Measurements from ENCODE around the gene SLIT3. TPM values are rescaled to one million over a fixed set of nuclear protein-coding genes. Genes with fewer than 3 reads are reported as not detected.

Gene SLIT3
- total and polyA plus RNA-seq, 2 experiments from 2014 or later, result 0.59 to 0.71 TPM

GRCh38 chr5:168728546-168729211 is 572.3 kb downstream of the SLIT3 start:
- no peaks in the 10 kb centered on the region for H3K36me3 Mint-ChIP-seq (ENCODE audit: low read depth)
- Histone ChIP-seq H3K36me3 (ENCODE audit: insufficient read depth) (no peaks in the 10 kb centered on the region), H3K4me2 (no peak overlapping the region), H2AFZ (no peak overlapping the region), H3K4me3 (no peak overlapping the region), H3K27ac (ENCODE audit: low read depth) (no peak overlapping the region), H3F3A (replicated peaks; ENCODE audit: low read depth) (no peaks in the 10 kb centered on the region), H3K4me1 (ENCODE audit: insufficient read depth) (no peaks in the 10 kb centered on the region), H4K20me1 (replicated peaks; ENCODE audit: insufficient read depth) (no peaks in the 10 kb centered on the region), H3K9me2 (ENCODE audit: insufficient read depth) (0 out of 2 replicates have a peak, but pooled peaks cover 8% of the 10 kb centered on the region), H3K79me2 (replicated peaks; ENCODE audit: insufficient read depth) (no peaks in the 10 kb centered on the region), H3K27me3 (ENCODE audit: insufficient read depth) (no peaks in the 10 kb centered on the region)
- peaks cover 3% of the 10 kb centered on the region; the same call in 1 of the 3 replicates for H3K9me3 Mint-ChIP-seq
- no peak for ATAC-seq
- peaks cover 3% of the 10 kb centered on the region for H3K27me3 Mint-ChIP-seq (ENCODE audit: insufficient read depth, low read depth, poor library complexity)
- H3K4me3 Mint-ChIP-seq, result no peak overlapping the region
- no peak for DNase-seq (ENCODE audit: low spot score)
- H3K4me1 Mint-ChIP-seq, result peaks cover 12% of the 10 kb centered on the region
- TF ChIP-seq NANOG (IDR thresholded peaks at IDR 0.05; ENCODE audit: borderline replicate concordance), result no peak
- TF ChIP-seq EZH2phosphoT487 (IDR thresholded peaks at IDR 0.05; ENCODE audit: unreplicated experiment), result no peak
- TF ChIP-seq ZNF114 (CRISPR knock-in tag; IDR thresholded peaks at IDR 0.05), result no peak
- TF ChIP-seq, protein P1, sequence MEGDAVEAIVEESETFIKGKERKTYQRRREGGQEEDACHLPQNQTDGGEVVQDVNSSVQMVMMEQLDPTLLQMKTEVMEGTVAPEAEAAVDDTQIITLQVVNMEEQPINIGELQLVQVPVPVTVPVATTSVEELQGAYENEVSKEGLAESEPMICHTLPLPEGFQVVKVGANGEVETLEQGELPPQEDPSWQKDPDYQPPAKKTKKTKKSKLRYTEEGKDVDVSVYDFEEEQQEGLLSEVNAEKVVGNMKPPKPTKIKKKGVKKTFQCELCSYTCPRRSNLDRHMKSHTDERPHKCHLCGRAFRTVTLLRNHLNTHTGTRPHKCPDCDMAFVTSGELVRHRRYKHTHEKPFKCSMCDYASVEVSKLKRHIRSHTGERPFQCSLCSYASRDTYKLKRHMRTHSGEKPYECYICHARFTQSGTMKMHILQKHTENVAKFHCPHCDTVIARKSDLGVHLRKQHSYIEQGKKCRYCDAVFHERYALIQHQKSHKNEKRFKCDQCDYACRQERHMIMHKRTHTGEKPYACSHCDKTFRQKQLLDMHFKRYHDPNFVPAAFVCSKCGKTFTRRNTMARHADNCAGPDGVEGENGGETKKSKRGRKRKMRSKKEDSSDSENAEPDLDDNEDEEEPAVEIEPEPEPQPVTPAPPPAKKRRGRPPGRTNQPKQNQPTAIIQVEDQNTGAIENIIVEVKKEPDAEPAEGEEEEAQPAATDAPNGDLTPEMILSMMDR (conservative IDR thresholded peaks at IDR 0.05; ENCODE audit: low read depth in 2 of 2), result no peak
- TF ChIP-seq, protein P2, sequence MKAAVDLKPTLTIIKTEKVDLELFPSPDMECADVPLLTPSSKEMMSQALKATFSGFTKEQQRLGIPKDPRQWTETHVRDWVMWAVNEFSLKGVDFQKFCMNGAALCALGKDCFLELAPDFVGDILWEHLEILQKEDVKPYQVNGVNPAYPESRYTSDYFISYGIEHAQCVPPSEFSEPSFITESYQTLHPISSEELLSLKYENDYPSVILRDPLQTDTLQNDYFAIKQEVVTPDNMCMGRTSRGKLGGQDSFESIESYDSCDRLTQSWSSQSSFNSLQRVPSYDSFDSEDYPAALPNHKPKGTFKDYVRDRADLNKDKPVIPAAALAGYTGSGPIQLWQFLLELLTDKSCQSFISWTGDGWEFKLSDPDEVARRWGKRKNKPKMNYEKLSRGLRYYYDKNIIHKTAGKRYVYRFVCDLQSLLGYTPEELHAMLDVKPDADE (IDR thresholded peaks at IDR 0.05), result no peak
- TF ChIP-seq STAT1 (IDR thresholded peaks at IDR 0.05; ENCODE audit: unreplicated experiment), result no peak
- no peak for TF ChIP-seq CREB1 (CRISPR knock-in tag; IDR thresholded peaks at IDR 0.05; ENCODE audit: low read depth)
- TF ChIP-seq, protein P3, sequence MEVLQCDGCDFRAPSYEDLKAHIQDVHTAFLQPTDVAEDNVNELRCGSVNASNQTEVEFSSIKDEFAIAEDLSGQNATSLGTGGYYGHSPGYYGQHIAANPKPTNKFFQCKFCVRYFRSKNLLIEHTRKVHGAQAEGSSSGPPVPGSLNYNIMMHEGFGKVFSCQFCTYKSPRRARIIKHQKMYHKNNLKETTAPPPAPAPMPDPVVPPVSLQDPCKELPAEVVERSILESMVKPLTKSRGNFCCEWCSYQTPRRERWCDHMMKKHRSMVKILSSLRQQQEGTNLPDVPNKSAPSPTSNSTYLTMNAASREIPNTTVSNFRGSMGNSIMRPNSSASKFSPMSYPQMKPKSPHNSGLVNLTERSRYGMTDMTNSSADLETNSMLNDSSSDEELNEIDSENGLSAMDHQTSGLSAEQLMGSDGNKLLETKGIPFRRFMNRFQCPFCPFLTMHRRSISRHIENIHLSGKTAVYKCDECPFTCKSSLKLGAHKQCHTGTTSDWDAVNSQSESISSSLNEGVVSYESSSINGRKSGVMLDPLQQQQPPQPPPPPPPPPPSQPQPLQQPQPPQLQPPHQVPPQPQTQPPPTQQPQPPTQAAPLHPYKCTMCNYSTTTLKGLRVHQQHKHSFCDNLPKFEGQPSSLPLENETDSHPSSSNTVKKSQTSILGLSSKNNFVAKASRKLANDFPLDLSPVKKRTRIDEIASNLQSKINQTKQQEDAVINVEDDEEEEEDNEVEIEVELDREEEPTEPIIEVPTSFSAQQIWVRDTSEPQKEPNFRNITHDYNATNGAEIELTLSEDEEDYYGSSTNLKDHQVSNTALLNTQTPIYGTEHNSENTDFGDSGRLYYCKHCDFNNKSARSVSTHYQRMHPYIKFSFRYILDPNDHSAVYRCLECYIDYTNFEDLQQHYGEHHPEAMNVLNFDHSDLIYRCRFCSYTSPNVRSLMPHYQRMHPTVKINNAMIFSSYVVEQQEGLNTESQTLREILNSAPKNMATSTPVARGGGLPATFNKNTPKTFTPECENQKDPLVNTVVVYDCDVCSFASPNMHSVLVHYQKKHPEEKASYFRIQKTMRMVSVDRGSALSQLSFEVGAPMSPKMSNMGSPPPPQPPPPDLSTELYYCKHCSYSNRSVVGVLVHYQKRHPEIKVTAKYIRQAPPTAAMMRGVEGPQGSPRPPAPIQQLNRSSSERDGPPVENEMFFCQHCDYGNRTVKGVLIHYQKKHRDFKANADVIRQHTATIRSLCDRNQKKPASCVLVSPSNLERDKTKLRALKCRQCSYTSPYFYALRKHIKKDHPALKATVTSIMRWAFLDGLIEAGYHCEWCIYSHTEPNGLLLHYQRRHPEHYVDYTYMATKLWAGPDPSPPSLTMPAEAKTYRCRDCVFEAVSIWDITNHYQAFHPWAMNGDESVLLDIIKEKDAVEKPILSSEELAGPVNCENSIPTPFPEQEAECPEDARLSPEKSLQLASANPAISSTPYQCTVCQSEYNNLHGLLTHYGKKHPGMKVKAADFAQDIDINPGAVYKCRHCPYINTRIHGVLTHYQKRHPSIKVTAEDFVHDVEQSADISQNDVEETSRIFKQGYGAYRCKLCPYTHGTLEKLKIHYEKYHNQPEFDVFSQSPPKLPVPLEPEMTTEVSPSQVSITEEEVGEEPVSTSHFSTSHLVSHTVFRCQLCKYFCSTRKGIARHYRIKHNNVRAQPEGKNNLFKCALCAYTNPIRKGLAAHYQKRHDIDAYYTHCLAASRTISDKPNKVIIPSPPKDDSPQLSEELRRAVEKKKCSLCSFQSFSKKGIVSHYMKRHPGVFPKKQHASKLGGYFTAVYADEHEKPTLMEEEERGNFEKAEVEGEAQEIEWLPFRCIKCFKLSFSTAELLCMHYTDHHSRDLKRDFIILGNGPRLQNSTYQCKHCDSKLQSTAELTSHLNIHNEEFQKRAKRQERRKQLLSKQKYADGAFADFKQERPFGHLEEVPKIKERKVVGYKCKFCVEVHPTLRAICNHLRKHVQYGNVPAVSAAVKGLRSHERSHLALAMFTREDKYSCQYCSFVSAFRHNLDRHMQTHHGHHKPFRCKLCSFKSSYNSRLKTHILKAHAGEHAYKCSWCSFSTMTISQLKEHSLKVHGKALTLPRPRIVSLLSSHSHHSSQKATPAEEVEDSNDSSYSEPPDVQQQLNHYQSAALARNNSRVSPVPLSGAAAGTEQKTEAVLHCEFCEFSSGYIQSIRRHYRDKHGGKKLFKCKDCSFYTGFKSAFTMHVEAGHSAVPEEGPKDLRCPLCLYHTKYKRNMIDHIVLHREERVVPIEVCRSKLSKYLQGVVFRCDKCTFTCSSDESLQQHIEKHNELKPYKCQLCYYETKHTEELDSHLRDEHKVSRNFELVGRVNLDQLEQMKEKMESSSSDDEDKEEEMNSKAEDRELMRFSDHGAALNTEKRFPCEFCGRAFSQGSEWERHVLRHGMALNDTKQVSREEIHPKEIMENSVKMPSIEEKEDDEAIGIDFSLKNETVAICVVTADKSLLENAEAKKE (CRISPR knock-in tag; IDR thresholded peaks at IDR 0.05), result no peak
- no peak overlapping the region for H3K27ac Mint-ChIP-seq

Measured in GM23338 (cell line).